HG03521 (cell line): ENCODE measurements around the gene CYP2A13.
A peak's percentile ranks its signal among the peaks of the same experiment; 100 is the strongest.
"Not testable (repeated sequence)": the region's sequence is repeated elsewhere in the genome, so short reads cannot be mapped to it uniquely, and the experiment has no call there.

Source experiments
- ATAC-seq: cut with Tn5 transposase; IDR thresholded peaks from one replicate; pipeline ENCODE4 v1.9.1; 2021; ENCODE audit warnings: mild to moderate bottlenecking, moderate library complexity; ENCODE audit not compliant: unreplicated experiment

CYP2A13 gene

DNA sequence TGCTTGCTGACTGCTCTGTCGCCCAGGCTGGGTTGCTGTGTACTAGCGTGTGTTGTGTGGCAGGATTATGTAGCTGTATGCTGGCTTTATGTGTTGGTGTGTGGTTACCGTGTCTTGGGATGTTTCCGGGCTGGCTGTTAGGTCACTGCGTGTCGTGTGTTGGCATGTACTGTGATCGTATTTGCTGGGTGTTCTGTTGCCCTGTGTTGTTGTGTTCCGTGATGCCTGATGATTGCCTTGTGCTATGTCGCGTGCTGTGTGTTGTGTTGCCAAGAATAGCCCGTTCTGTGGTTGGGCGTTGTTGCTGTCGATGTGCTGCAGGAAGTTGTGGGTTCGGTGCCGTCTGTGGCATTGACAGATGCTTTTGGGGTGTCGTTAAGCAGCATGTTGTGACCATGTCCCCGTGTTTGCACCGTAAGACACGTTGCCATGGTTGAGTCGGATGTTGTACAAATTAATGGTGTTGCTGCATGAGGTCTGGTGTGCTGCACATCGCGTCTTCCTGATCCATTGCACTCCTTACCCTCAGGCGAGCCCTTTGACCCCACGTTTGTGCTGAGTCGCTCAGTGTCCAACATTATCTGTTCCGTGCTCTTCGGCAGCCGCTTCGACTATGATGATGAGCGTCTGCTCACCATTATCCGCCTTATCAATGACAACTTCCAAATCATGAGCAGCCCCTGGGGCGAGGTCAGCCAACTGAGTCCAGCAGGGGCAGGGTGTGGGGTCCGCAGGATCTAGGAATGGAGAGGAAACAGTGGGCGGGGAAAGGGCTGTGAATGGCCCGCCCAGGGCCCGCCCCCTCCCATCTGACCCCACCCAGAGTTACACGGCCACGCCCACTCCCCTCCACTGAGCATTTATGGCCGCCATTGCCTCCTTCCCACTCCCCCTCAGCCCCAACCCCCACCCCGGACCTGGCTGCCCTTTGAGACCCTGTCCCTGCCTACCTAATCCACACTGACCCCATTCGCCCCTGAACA lies 33.0 kb downstream of the CYP2A13 start:
- not testable (repeated sequence) for ATAC-seq

DNA sequence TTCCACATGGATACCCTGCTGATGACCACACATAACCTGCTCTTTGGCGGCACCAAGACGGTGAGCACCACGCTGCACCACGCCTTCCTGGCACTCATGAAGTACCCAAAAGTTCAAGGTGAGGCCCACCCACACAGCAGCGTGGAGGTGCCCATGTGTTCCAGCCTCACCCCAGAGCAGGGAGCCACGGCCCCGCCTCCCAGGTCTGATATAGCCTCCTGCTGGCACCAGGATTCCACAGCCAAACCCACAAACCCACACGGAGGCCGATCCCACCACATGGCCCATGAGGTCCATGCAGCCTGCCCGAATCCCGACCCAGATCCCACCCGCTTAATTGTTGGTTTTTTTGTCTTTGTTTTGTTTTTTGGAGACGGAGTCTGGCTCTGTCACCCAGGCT lies 34.6 kb downstream of the CYP2A13 start:
- not testable (repeated sequence) for ATAC-seq

DNA sequence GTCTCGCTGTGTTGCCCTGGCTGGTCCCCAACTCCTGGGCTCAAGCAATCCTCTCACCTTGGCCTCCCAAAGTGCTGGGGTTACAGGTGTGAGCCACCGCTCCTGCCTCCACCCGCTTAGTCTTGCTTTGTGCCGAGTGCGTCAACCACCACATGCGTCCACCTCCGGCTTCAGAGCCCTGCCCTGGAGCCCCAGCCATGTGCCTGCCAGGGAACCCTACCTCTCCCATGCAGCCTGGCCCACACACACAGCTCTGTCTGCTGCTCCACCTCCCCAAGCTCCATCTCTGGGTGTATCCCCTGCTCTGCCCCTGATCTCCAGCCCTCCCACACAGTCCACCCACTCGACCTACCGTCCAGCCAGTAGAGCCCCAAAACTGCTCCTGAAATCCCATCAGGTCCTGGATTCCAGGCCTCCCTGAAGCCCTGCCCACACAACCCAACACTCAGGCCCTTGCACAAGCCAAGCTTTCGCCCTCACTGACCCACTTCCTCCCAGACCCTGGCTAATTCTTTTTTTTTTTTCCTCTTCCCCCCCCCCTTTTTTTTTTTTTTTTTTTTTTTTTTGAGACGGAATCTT lies 35.6 kb downstream of the CYP2A13 start:
- ATAC-seq = no peak

GRCh38 chr19:41126765-41127203 lies 38.5 kb downstream of the CYP2A13 start:
- ATAC-seq = not testable (repeated sequence)

GRCh38 chr19:41127362-41127761 lies 39.1 kb downstream of the CYP2A13 start:
- ATAC-seq = not testable (repeated sequence)

- ATAC-seq = not testable (repeated sequence)
Measured at GRCh38 chr19:41127801-41128300, 39.6 kb downstream of the CYP2A13 start.

GRCh38 chr19:41128692-41129091 lies 40.4 kb downstream of the CYP2A13 start:
- no peak for ATAC-seq

DNA sequence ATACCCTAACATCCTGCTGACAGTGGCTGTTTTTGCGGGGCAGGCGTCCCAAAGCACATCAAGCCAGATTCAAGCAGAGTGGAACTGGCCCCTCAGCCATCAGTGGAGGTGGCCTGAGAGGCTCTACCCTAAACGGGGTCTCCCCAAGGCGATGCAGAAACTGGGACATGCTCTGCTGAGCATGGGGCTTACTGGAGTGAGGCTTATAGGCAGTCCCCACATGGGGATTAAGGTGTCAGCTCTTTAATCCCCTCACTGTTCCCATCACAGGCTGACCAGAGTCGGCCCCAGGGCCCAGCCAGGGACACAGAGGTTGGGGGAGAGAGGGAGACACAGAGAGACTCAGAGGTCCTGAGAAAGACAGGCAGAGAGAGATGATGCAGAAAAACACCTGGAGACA lies 42.9 kb downstream of the CYP2A13 start:
- no peak for ATAC-seq

- no peak for ATAC-seq
Measured at GRCh38 chr19:41133260-41133659, 45.0 kb downstream of the CYP2A13 start.

DNA sequence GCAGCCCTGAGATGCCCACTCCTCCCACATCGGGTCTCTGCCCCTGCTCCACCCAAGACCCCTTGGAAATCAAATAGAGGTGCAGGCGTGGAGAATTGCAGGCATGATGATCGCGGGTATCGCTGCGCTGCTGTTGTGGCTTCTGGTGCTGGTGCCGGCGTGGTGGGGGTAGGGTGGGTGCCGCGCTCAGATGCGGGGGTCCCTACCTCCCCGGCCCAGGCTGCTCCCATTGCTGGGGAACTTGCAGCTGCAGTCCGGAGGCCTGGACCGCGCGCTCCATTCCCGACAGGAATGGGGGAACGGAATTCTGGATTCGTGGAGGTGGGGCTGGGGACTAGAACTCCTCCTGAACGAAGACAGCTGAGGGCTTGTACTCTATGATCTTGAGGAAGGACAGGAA lies 46.4 kb downstream of the CYP2A13 start:
- ATAC-seq = no peak

GRCh38 chr19:41135390-41136384 lies 47.4 kb downstream of the CYP2A13 start:
- ATAC-seq = peak; percentile 43

- ATAC-seq = no peak
Measured at GRCh38 chr19:41136636-41137455, 48.6 kb downstream of the CYP2A13 start.

- no peak for ATAC-seq
Measured at GRCh38 chr19:41144403-41144802, 56.2 kb downstream of the CYP2A13 start.
